Nephron (organoid): Measurements from ENCODE around the gene KRT39.
"Not testable (repeated sequence)": the region's sequence is repeated elsewhere in the genome, so short reads cannot be mapped to it uniquely, and the experiment has no call there.

Source experiments
- H3K27ac Mint-ChIP-seq, 3 experiments: 2 replicates each; pipeline ENCODE4 v1.8.0; 2020; ENCODE audit warnings: mixed read lengths in 3 of 3, mild to moderate bottlenecking in 2 of 3, moderate library complexity in 1 of 3
- H3K27me3 Mint-ChIP-seq: 2 replicates; pipeline ENCODE4 v1.8.0; 2021; ENCODE audit warnings: low read depth, mild to moderate bottlenecking, moderate library complexity, mixed read lengths
- H3K36me3 Mint-ChIP-seq: 2 replicates; pipeline ENCODE4 v1.8.0; 2020; ENCODE audit warnings: low read depth, mixed read lengths
- H3K4me1 Mint-ChIP-seq: 2 replicates; pipeline ENCODE4 v1.8.0; 2020; ENCODE audit warnings: mixed read lengths
- H3K4me3 Mint-ChIP-seq, 3 experiments: 2 replicates each; pipeline ENCODE4 v1.8.0; 2020; ENCODE audit warnings: mild to moderate bottlenecking in 3 of 3, mixed read lengths in 3 of 3, moderate library complexity in 2 of 3
- H3K9me3 Mint-ChIP-seq: 2 replicates; pipeline ENCODE4 v1.8.0; 2020; ENCODE audit warnings: mixed read lengths
- TF ChIP-seq, protein P1 (sequence below), 3 experiments: fragments of 200-600 bp; sonication (generic); IDR thresholded peaks; one replicate each; pipeline ENCODE4 v1.5.0; 2021; ENCODE audit warnings: antibody characterized with exemption in 3 of 3; ENCODE audit not compliant: unreplicated experiment in 3 of 3

KRT39 gene

DNA sequence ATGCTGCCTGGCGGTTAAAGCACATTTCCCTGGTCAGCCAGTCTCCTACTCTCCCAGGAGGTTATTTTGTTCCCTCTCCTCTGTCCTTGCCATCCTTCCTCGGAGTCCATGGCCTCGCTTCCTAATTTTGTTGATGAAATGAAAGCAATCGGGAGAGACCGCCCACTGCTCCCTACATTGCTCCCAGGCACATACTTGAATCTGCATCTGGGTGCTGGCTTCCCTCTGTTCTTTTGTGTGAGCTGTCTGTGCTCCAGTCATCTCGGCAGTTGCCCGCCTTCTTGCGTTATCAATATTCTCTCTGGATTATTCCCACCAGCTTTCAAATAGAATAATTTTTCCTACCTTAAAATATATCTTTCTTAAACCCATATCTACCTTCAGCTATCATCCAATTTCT, 40.4 kb downstream of the KRT39 start:
- no peak overlapping the region for H3K4me3 Mint-ChIP-seq

DNA sequence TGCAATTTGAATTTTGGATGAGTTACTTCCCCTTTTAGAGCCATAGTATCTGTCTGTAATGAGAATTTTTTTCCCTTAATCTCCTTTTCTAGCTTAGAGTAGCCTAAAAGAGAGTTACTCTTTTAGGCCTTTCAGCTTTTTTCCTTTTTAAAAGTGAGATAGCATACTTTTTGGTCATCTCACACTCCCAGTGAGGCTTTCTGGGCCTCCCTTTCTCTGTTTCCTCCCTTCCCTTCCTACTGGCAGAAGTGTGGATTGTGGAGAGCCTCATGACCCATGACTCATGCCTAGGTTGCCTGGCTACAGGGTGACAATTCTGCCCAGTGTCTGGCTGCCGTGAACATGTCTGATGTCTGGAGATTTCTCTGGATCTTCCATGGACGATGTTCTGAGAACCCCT, 44.5 kb downstream of the KRT39 start:
- Mint-ChIP-seq H3K4me3 (no peak overlapping the region), H3K9me3 (no peaks in the 10 kb centered on the region), H3K4me1 (peaks cover 24% of the 10 kb centered on the region)

More for the DNA sequence above, 40.4 kb downstream of the KRT39 start:
- H3K27me3 Mint-ChIP-seq = peaks cover 7% of the 10 kb centered on the region
- H3K36me3 Mint-ChIP-seq = no peaks in the 10 kb centered on the region
- H3K4me1 Mint-ChIP-seq = peaks cover 24% of the 10 kb centered on the region
- H3K9me3 Mint-ChIP-seq = no peaks in the 10 kb centered on the region
- TF ChIP-seq, protein P1, sequence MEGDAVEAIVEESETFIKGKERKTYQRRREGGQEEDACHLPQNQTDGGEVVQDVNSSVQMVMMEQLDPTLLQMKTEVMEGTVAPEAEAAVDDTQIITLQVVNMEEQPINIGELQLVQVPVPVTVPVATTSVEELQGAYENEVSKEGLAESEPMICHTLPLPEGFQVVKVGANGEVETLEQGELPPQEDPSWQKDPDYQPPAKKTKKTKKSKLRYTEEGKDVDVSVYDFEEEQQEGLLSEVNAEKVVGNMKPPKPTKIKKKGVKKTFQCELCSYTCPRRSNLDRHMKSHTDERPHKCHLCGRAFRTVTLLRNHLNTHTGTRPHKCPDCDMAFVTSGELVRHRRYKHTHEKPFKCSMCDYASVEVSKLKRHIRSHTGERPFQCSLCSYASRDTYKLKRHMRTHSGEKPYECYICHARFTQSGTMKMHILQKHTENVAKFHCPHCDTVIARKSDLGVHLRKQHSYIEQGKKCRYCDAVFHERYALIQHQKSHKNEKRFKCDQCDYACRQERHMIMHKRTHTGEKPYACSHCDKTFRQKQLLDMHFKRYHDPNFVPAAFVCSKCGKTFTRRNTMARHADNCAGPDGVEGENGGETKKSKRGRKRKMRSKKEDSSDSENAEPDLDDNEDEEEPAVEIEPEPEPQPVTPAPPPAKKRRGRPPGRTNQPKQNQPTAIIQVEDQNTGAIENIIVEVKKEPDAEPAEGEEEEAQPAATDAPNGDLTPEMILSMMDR (IDR thresholded peaks at IDR 0.05; ENCODE audit: unreplicated experiment in 3 of 3) = no peak
- no peak overlapping the region for H3K27ac Mint-ChIP-seq

DNA sequence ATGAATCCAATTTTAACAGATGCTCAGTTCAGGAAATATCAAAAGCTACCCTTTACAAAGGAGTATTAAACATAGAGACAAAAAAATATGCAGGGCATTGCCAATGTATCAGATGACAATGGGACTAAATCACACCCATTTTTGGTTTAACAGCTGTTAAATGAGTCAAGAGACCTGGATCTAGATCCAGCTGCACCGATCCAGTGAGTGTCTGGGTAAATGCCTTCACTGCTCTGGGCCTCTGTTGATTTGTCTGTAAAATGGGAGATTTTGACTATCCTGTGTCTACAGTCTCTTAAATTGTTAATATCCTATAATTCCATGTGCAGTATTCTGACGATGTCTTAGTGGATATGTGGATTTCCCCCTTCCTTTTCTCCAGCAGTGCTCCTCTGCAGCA, 45.7 kb downstream of the KRT39 start:
- TF ChIP-seq, protein P1 (IDR thresholded peaks at IDR 0.05; ENCODE audit: unreplicated experiment in 3 of 3) = no peak
- no peaks in the 10 kb centered on the region for H3K36me3 Mint-ChIP-seq
- no peak overlapping the region for H3K4me3 Mint-ChIP-seq
- H3K27me3 Mint-ChIP-seq = peaks cover 7% of the 10 kb centered on the region
- H3K4me1 Mint-ChIP-seq = peaks cover 18% of the 10 kb centered on the region
- H3K27ac Mint-ChIP-seq = no peak overlapping the region
- H3K9me3 Mint-ChIP-seq = no peaks in the 10 kb centered on the region

More for the DNA sequence above, 44.5 kb downstream of the KRT39 start:
- H3K36me3 Mint-ChIP-seq = no peaks in the 10 kb centered on the region
- TF ChIP-seq, protein P1 (IDR thresholded peaks at IDR 0.05; ENCODE audit: unreplicated experiment in 3 of 3) = no peak
- peak overlapping the region in 1 of 3 experiments; percentile 18 for H3K27ac Mint-ChIP-seq
- peaks cover 7% of the 10 kb centered on the region for H3K27me3 Mint-ChIP-seq

DNA sequence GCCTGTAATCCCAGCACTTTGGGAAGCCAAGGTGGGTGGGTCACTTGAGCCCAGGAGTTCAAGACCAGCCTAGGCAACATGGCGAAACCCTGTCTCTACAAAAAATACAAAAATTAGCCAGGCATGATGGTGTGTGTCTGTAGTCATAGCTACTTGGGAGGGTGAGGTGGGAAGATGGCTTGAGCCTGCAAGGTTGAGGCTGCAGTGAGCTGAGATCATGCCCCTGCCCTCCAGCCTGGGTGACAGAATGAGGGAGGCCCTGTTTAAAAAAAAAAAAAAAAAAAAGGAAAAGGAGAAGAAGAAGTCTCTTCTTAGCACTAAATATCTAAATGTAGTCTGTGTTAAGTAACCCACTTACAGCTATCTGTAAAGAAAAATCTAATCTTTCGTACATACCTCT, 49.6 kb downstream of the KRT39 start:
- H3K9me3 Mint-ChIP-seq, H3K4me1 Mint-ChIP-seq, H3K27ac Mint-ChIP-seq, H3K4me3 Mint-ChIP-seq, H3K36me3 Mint-ChIP-seq, H3K27me3 Mint-ChIP-seq: not testable (repeated sequence)

DNA sequence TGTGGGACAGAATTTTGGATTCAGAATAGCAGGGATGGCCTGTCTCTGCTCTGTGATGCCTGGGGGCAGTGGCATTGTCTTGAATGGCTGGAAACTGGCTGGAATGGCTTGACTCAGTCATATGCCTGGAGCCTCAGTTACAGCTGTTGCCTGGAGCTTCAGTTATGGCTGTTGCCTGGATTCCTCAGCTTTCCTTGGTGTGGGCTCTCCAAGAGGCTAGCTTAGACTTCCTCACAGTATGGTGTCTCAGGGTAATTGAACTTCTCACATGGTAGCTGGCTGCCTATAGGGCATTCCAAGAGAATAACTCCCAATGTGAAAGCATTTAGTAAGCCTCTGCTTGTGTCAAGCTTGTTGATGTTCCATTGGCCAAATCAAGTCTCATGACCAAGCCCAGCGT, 50.4 kb downstream of the KRT39 start:
- no peak overlapping the region for H3K4me3 Mint-ChIP-seq
- TF ChIP-seq, protein P1 (IDR thresholded peaks at IDR 0.05; ENCODE audit: unreplicated experiment in 3 of 3) = no peak
- no peaks in the 10 kb centered on the region for H3K27me3 Mint-ChIP-seq
- peaks cover 12% of the 10 kb centered on the region for H3K4me1 Mint-ChIP-seq
- H3K36me3 Mint-ChIP-seq = no peaks in the 10 kb centered on the region
- no peaks in the 10 kb centered on the region for H3K9me3 Mint-ChIP-seq
- no peak overlapping the region for H3K27ac Mint-ChIP-seq

DNA sequence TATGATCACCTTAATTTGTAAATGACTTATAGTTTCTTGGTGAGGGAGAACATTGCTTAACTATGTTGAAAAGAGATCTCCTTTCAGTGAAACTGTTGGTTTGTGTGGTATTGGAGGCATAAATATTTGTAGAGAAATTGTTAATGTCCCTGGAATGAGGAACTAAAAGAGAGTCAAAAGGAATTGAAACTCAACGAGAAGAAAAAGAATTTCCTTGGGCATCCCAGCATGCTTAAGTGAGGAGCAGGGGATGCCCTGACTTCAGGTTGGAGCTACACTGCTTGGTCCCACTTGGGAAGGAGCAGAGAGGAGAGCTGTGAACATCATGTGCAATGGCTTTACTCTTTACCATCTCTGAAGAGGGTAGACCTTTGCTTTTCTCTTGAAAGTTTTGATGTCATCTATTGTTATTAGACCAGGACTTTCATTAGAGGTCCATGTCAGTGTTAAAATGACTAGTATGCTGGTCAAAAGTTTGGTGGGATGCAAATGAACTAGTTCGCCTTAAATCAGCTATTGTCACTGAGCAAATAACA, 51.0 kb downstream of the KRT39 start:
- Mint-ChIP-seq H3K27ac (no peak overlapping the region), H3K9me3 (no peaks in the 10 kb centered on the region), H3K27me3 (no peaks in the 10 kb centered on the region), H3K4me3 (no peak overlapping the region), H3K4me1 (peaks cover 16% of the 10 kb centered on the region), H3K36me3 (no peaks in the 10 kb centered on the region)
- TF ChIP-seq, protein P1 (IDR thresholded peaks at IDR 0.05; ENCODE audit: unreplicated experiment in 3 of 3) = no peak
